Suprapubic skin (tissue), 3 donors: ENCODE measurements around the gene OTOG.

Experiments used
- POLR2A ChIP-seq, 2 donors: fragments of 450-650 bp; IDR thresholded peaks; one replicate each; pipeline ENCODE4 v1.6.1; 2017; ENCODE audit warnings: antibody characterized with exemption in 2 of 2, mild to moderate bottlenecking in 2 of 2, moderate library complexity in 2 of 2
- TF ChIP-seq, protein P1 (sequence below), 2 donors: fragments of 200-600 bp in 1 of 2; fragments of 450-650 bp in 1 of 2; sonication (generic) in 1 of 2; IDR thresholded peaks; one replicate each; pipeline ENCODE4 v1.5.1; 2016 to 2019; ENCODE audit warnings: antibody characterized with exemption in 2 of 2, mild to moderate bottlenecking in 1 of 2, moderate library complexity in 1 of 2

DNA sequence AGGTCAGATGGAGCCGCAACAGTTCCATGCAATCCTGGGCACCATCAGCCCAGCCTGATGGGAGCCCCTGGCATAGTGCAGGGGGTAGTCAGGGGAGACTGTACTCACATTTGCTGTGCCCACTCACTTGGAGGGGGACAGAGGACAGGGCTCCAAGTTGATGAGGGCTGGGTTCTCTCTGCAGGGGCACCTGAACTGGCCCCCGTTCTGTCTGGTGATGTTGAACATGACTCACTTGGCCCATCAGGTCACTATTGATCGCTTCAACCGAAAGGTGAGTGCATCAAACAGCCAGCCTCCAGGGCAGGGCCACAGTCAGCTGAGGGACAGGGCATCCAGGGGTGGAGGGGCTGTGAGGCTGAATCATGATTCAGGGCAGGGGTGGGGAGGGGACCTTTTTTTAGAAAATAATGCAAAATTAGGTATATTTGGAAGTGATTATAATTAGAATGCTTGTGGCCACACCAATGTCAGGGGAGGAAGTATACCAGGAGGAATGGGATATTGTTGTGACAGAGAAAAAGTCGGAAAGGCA is 66.4 kb downstream of the OTOG start:
- no peak for TF ChIP-seq POLR2A (IDR thresholded peaks at IDR 0.05)
- TF ChIP-seq, protein P1, sequence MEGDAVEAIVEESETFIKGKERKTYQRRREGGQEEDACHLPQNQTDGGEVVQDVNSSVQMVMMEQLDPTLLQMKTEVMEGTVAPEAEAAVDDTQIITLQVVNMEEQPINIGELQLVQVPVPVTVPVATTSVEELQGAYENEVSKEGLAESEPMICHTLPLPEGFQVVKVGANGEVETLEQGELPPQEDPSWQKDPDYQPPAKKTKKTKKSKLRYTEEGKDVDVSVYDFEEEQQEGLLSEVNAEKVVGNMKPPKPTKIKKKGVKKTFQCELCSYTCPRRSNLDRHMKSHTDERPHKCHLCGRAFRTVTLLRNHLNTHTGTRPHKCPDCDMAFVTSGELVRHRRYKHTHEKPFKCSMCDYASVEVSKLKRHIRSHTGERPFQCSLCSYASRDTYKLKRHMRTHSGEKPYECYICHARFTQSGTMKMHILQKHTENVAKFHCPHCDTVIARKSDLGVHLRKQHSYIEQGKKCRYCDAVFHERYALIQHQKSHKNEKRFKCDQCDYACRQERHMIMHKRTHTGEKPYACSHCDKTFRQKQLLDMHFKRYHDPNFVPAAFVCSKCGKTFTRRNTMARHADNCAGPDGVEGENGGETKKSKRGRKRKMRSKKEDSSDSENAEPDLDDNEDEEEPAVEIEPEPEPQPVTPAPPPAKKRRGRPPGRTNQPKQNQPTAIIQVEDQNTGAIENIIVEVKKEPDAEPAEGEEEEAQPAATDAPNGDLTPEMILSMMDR (IDR thresholded peaks at IDR 0.05) = no peak
